Fibroblast of the aortic adventitia (primary cell): ENCODE data around the gene ZFYVE1. TPM values are rescaled to one million over a fixed set of nuclear protein-coding genes. Genes with fewer than 3 reads are reported as not detected.
"Not testable (repeated sequence)": the region's sequence is repeated elsewhere in the genome, so short reads cannot be mapped to it uniquely, and the experiment has no call there.

Experiments used
- DNase-seq: peaks from one replicate; pipeline ENCODE4 v3.0.0-alpha.2; 2010; ENCODE audit warnings: low read depth
- H3K4me3 ChIP-seq: 2 replicates; pipeline ENCODE4 v1.5.1; 2011; ENCODE audit warnings: low read depth, mild to moderate bottlenecking, control low read depth, low read length, moderate library complexity
- CTCF ChIP-seq: IDR thresholded peaks from 2 replicates; pipeline ENCODE4 v1.5.1; 2011; ENCODE audit warnings: mild to moderate bottlenecking, low read length, control low read depth, inconsistent platforms; ENCODE audit not compliant: insufficient read depth
- total RNA-seq: library from RNA; depleted of rRNA; stranded (reverse); fragments of >200 nt; gene quantifications from 2 replicates; pipeline ENCODE4 v1.2.3, GENCODE V29; 2012; ENCODE audit warnings: low replicate concordance

Gene ZFYVE1
- total RNA-seq, 1 donor: 19.3 TPM

DNA sequence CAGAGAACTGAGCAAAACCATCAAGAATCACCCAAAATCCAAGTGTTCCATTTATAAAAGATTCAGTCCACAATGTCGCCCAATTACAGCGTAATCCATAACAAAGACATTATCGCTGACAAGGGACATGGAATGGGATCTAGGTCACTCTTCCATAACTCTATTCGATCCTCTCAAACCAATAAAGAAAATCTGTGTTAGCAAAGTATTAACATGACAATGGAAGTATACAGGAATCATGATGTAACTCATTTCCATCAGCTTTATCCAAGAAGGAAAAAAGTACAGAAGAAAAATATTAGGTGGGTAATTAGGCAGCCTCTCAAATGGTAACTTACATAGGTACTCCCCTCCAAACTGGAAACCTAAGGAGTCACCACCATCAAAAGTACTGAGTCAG lies 4.9 kb downstream of the ZFYVE1 start:
- no peak for DNase-seq
- no peak for TF ChIP-seq CTCF
- no peak overlapping the region for H3K4me3 ChIP-seq

GRCh38 chr14:73016011-73016410 lies 10.9 kb downstream of the ZFYVE1 start:
- DNase-seq, H3K4me3 ChIP-seq: not testable (repeated sequence)

GRCh38 chr14:73015552-73015951 lies 11.4 kb downstream of the ZFYVE1 start:
- DNase-seq, H3K4me3 ChIP-seq: not testable (repeated sequence)

DNA sequence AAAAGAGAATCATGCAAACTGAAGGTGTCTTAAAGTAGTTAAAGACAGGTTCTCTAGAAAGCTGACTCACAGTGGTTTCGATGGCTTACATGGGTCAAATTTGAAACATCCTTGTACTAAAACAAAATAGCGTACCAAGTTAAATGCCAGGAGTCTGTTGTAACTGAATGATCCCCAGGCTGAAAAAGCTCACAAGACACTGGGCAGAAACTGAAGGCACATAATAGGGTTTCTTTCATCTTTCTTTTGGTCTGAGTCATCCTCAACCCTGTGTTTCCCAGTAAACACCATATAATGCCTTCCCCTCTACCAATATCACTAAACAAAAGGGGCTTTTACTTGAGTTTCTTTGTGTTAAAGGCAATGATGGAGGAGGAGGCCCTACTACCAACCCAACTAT lies 12.8 kb downstream of the ZFYVE1 start:
- DNase-seq: no peak

DNA sequence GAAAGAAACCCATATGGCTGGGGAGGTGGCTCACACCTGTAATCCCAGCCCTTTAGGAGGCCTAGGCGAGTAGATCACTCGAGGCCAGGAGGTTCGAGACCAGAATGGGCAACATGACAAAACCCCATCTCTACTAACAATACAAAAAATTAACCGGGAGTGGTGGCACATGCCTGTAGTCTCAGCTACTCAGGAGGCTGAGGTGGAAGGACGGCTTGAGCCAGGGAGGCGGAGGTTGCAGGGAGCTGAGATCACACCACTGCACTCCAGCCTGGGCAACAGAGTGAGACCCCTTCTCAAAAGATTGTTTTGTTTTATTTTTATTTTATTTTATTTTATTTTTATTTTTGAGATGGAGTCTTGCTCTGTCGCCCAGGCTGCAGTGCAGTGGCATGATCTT lies 15.7 kb downstream of the ZFYVE1 start:
- not testable (repeated sequence) for DNase-seq, H3K4me3 ChIP-seq

More for the DNA sequence above, 12.8 kb downstream of the ZFYVE1 start:
- no peak for TF ChIP-seq CTCF
- H3K4me3 ChIP-seq: no peak overlapping the region

DNA sequence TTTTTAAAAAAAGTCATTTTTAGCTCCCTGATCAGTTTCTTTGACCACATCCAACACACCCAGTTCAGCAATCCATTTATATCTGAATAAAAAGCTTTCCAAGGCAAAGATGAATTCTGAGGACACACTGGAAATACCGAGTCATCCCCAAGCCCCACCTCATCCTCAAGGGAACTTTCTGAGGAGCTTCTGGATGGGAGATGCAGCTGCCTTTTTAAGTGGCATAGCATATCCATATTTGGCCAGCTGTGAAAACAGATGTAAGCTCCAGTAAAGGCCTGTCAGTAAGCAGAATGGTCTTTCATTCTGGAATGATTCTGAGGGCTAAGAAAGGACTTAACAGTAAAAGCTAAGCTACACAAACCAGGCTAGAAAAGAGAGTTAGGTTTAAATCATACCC lies 18.4 kb downstream of the ZFYVE1 start:
- DNase-seq: peak; percentile 25
- no peak for TF ChIP-seq CTCF
- H3K4me3 ChIP-seq: no peak overlapping the region

DNA sequence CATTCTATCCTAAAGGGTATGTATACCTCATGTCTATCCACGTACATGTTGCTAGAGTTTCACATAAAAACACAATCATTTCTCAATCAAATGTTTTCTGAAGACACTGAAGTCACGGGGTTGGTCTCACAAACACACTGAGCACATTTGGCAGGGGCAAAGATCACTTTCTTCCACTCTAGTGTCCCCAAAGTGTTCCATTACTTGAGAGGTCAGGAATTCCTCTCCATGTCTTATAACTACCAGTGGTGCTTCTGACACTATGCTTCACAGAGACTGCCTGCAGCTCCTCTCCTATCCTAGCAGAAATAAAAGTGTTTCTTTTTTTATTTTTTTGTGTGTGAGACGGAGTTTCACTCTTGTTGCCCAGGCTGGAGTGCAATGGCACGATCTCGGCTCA lies 19.1 kb downstream of the ZFYVE1 start:
- no peak for DNase-seq
- no peak overlapping the region for H3K4me3 ChIP-seq
- TF ChIP-seq CTCF: no peak

- H3K4me3 ChIP-seq, DNase-seq: not testable (repeated sequence)
Measured at GRCh38 chr14:73004641-73005040, 22.3 kb downstream of the ZFYVE1 start.

- no peak for DNase-seq
- H3K4me3 ChIP-seq: no peak overlapping the region
- TF ChIP-seq CTCF: no peak
Measured at GRCh38 chr14:73003681-73004080, 23.2 kb downstream of the ZFYVE1 start.
